Kidney tubule cell (primary cell): ENCODE measurements around the gene MLXIP.
A peak's percentile ranks its signal among the peaks of the same experiment; 100 is the strongest.
"Not testable (repeated sequence)": the region's sequence is repeated elsewhere in the genome, so short reads cannot be mapped to it uniquely, and the experiment has no call there.

ENCODE experiments used
- DNase-seq: peaks from one replicate; pipeline ENCODE4 v3.0.0-alpha.2; 2018; ENCODE audit warnings: low spot score

MLXIP gene

DNA sequence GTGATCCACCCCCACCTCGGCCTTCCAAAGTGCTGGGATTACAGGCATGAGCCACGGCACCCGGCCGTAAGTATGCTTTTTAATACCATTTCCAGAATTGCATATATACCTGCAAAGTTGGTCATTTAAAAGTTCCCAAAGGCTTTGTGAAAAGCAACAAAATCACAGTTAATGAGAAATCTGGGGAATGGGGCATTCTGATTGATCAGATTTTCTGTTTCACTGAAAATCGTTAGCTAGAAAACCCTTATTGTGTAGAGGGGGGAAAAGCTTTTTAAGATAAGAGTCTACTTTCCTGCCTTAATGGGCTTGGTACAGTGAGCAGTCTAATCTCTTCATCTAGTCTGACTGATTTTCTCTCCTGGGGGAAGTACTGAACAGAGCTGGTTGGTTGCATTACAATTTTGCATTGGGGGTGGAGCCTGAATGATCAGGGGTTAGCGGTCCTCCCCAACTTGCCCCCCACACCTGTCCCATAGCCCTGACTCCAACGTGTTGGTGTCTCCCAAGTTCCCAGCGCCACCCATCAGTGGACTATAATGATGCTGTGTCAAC lies 71.6 kb downstream of the MLXIP start:
- no peak for DNase-seq

DNA sequence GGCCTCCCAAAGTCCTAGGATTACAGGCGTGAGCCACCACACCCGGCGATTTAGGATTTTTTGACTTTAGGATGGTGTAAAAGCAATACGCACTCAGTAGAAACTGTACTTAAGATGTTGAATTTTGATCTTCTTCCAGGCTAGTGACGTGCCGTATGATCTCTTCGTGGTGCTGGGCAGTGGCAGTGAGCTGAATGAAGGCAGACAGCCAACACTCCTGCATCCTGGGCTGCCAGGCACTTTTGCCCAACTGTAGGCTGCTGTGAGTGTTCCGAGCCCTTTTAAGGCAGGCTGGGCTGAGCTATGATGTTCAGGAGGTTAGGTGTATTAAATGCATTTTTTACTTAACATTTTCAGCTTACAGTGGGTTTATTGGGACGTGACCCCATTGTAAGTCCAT lies 74.2 kb downstream of the MLXIP start:
- no peak for DNase-seq

DNA sequence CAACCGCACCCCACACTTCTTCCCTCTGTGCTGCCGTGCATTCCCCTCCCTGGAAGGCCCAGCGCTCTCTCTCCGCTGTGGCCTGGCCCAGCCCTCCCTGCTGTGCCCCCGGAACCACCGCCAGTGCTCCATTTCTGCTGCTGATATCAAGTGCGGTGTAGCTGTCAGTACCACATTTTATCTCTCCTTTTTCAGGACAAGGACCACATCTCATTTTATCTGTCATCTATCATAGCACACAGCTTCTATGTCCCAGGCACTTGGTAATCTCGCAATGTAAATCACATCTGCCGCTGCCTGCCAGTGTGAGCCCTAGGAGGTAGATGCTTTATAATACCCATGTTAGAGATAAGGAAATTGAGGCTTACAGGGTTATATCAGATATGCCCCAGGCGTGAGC lies 77.1 kb downstream of the MLXIP start:
- no peak for DNase-seq

DNA sequence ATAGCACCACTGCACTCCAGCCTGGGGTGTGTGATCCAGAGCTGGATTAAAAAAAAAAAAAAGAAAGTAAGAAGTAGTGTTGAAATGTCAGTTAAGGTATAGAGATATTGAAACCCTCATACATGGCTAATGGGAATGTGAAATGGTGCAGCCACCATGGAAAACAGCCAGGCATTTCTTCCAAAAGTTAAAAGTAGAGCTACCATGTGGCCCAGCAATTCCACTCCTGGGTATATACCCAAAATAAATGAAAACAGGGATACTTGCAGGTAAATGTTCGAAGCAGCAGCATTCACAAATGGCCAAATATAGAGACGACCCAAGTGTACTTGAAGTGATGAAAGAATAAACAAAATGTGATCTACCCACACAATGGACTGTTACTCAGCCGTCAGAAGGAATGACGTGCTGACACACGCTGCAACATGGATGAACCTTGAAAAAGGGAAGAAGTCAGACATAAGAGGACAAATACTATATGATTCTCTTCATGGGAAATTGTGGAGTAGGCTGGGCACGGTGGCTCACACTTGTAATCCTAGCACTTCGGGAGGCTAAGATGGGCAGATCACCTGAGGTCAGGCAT lies 80.2 kb downstream of the MLXIP start:
- DNase-seq = no peak

DNA sequence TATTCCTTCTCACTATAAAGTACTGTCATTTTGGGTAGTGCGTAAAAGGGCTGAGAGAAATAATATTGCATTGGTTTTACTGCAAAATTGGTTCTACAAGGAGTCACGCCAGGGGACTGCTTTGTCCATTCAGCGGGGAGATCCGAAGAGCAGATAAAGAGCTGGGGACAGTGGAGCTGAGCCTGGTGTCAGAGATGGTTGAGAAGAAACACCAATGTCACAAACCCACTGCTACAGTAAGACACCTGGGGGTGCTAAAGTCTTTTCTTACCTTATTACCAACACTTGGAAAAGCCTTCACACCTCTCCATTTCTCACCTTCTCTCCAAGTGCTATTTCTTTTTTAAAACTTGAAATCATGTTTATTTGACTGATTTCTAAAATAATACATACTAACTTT lies 81.3 kb downstream of the MLXIP start:
- DNase-seq = no peak

DNA sequence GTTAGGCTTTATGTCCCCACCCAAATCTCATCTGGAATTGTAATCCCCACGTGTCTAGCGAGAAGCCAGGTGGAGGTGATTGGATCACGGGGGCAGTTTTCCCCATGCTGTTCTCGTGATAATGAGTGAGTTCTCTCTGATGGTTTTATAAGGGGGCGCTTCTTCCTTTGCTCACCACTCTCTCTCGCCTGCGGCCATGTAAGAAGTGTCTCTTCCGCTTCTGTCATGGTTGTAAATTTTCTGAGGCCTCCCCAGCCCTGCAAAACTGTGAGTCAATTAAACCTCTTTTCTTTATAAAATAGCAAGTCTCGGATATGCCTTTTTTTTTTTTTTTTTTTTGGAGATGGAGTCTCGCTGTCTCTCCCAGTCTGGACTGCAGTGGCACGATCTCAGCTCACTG lies 82.2 kb downstream of the MLXIP start:
- DNase-seq = no peak

DNA sequence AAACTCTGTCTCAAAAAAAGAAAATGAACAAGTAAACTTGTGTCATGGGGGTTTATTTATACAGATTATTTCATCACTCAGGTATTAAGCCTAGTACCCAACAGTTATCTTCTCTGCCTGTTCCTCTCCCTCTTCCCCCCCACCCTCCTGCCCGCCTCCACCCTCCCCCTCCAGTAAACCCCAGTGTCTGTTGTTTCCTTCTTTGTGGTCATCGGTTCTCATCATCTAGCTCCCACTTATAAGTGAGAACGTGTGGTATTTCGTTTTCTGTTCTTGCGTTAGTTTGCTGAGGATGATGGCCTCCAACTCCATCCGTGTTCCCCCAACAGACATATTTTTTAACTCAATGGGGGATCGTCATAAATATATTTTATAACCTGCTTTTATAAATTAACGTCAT lies 83.1 kb downstream of the MLXIP start:
- DNase-seq = no peak

DNA sequence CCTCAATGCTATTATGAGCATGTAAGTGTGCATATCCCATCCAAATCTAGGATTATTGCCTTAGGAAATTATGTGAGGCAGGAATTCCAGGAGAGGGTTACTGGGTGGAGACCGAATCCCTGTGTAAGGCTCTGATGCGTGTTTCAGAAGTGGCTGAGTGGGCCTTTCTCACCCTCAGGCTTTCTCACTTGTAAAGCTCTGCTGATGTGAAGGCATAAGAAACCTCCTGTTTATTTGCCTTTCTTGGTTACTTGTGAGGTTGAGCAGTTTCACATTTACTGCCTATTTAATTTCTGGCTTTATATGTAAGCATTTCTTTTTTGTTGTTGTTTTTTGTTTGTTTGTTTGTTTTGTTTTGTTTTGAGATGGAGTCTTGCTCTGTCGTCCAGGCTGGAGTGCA lies 84.4 kb downstream of the MLXIP start:
- no peak for DNase-seq

DNA sequence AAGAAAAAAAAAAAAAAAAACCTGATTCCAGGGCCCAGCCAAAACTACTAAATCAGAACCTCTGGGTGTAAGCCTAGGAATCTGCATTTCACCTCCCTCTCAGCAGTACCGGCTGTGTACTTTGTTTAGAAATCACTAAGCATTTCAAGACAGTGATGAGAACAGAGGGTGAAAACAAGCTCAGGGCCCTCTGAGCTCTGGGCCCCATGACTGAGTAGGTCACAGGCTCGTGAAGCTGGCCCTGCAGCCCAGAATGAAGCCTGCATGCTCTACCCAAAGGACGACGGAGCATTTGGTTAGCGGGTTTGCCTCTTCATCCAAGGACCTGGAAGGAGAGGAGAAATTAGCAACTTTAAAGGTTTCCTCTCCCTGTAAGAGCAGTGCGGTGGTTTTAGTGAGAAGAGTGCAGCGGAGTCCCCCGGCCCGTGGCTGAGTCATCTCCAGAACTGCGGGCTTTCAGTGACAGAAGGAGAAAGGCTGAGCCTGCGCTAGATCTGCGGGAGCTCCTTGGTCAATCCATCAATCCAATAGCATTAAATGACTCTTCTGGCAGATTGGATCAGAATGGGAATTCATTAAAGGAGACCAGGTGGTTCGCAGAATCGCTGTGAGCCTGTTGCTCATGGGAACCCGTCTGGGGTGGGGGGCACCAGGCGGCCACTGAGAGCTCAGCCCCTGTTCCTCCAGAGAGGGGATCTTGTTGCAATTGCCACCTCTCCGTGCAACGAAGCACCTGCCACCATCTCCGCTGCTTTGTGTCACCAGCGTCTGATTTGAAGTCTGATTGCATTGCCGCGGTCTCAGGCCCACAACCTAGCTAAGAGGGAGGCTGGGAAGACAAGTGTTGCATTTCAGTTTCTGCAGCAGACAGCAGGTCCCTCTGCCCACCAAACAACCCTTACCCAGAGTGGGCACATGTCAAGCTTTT lies 88.1 kb downstream of the MLXIP start:
- DNase-seq = no peak

DNA sequence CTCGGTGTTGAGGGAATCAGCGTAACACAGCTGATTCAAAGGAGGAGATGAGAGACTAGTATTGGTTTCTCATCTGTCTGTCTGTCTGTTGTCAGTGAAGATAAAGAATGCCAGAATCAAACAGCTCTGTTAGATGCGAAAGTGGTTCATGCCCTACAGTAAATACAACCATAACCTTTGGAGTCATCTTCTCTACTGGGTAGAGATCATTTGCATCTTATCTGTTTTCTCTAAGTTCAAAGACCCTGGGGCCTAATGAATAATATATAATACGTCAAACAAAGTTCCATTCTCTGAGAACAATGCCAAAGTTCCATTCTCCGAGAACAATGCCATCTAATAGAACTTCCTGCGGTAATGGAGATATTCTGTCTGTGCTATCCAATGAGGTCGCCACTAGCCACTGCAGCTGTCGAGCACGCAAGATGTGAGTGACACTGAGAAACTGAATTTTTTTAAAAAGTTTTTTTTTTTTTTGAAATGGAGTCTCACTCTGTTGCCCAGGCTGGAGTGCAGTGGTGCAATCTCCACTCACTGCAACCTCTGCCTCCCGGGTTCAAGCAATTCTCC lies 88.9 kb downstream of the MLXIP start:
- no peak for DNase-seq

DNA sequence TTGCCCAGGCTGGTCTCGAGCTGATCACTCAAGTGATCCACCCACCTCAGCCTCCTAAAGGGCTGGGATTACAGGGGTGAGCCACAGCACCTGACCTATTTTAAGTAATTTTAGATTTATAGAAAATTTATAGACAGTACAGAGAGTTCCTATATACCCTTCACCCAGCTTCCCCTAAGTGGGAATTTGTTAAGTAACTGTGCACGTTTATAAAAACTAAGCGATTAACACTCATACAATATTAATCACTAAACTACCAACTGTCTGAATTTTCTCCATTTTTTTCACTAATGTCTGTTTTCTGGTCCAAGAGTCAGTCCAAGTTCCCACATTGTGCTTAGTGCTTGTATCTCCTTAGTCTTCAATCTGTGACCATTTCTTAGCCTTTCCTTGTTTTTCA lies 89.9 kb downstream of the MLXIP start:
- no peak for DNase-seq

DNA sequence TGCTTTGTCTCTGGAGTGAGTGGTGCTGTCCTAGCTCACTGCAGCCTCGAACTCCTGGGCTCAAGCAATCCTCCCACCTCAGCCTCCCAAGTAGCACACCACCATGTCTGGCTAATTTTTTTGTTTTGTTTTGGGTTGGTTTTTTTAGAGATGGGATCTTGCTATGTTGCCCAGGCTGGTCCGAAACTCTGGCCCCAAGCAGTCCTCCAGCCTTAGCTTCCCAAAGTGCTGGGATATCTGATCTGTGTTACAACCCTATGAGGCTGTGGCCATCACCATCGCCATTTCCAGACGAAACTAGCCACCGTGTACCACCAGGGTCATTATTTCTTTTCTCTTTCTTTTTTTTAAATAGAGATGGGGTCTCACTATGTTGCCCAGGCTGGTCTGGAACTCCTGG lies 92.8 kb downstream of the MLXIP start:
- DNase-seq = no peak

DNA sequence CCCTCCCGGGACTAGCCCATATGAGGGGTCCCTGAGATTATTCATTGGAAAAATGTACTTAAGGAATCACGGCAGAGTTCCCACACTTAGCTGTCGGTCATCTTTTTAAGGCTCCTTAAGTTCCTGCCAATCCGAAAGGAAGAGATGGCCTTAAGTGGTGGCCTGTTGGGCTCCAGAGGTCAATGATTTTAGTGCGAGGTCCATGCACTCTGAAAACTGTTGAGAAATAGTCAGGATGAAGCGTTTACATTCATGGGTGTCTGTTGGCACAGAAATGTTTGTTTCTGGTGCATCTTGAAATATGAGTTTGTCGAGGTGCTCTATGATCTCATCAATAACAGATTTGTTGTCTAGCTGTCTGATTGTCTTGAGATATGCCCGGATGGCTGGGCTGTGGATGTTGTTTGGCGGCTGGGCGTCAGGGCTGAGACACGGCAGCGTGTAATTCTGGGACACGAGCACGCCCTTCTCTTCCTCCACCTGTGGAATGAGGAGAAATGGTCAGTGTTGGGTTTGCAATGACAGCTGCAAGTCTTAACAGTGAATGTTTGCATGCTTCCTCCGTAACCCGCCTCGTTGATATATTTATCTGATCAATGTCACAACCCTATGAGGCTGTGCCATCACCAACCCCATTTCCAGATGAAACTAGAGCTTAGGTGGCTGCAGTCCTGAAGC lies 93.8 kb downstream of the MLXIP start:
- DNase-seq = no peak

DNA sequence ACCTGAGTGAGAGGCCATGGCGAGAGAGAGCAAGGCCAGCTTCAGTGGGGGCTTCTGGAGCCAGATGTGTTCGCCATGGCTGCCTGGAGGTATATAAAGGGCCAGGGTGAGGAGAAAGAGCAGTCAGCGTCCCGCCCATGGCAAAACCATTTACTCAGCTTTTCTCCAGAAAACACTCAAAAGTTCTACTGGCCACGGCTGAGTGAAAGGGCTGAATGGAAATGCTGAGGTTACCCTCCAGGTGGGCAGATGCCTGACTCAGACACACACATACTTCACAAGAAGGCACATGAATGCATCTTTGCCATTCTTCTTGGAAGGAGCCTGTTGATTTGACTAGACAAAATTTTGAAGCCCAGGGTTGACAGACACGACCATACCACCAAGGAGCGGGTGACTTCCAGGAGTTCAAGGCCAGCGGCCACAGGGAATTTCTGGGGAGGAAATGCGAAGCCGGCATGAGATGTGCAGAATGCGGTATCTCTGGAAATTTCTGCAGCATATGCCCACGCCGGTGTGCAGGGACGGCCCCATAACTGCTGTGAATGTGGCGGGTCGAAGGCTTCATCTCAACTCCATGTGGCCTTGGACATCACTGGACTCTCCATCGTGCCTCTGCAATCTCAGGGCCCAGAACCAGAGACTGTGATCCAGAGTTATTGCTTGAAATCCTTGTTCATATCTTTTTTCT lies 95.7 kb downstream of the MLXIP start, which contains the start of gene IL31:
TSS of gene IL31 (minus strand) at position 67 of the 691 bp plus-strand sequence. CDS start at position 18, 49 bp downstream.
- DNase-seq = no peak

DNA sequence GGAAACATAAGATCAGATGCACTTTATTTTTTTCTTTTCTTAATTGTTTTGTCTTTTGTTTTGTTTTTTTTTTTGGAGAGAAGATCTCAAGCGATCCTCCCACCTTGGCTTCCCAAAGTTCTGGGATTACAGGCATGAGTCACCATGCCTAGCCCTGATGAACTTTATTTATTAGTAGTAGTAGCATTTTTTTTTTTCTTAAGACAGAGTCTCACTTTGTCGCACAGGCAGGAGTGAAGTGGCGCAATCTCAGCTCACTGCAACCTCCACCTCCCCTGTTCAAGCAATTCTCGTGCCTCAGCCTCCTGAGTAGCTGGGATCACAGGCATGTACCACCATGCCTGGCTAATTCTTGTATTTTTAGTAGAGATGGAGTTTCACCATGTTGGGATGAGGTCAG lies 97.9 kb downstream of the MLXIP start:
- DNase-seq = not testable (repeated sequence)

DNA sequence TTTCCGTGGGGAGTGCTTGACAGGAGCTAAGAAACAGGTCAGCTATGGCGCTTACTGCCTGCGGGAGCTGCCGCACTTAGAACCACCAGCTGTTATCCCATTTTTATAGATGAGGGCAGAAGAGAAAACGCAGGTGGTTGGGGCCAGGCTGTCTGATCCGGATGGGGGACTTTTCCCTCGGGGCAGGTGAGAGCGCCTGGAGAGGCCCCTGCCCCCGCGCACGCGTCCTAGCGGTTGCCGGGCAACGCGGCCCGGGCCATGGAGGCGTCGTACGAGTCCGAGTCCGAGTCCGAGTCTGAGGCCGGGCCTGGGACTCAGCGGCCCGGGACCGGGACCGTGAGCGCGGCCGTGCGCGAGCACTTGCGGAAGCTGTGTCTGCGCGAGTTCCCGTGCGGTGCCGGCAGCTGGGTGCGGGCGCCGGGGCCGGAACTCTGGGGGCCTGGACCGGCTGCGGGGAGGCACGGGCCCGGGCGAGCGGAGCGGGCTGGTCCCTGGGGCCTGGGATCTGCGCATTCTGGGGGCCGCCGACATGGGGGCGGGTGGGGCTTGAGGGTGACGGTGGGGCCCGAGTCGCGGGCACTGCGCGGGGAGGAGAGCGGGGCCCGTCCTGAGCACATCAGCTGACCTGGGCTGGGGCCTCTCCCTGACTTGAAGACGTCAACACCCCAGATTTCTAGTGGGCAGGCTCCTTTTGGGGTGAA lies 104.5 kb downstream of the MLXIP start, which contains the start of gene LRRC43:
TSS of gene LRRC43 (plus strand) at position 237 of the 701 bp plus-strand sequence. CDS start at position 259, 22 bp downstream.
- DNase-seq = peak; percentile 51

DNA sequence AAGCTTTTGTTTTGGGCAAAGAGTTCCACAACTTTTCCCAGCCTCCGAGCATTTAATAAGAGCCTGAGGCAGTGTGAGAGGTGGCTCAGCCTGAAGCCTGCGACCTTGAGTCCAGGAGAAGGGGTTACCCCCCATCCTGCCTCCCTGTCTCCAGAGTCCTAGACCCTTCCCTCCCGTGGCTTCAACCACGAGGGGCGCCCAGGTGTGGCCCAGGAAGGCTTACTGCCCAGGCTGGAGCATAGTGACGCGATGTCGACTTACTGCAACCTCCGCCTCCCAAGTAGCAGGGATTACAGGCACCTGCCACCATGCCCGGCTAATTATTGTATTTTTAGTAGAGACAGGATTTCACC lies 105.0 kb downstream of the MLXIP start:
- DNase-seq = no peak

DNA sequence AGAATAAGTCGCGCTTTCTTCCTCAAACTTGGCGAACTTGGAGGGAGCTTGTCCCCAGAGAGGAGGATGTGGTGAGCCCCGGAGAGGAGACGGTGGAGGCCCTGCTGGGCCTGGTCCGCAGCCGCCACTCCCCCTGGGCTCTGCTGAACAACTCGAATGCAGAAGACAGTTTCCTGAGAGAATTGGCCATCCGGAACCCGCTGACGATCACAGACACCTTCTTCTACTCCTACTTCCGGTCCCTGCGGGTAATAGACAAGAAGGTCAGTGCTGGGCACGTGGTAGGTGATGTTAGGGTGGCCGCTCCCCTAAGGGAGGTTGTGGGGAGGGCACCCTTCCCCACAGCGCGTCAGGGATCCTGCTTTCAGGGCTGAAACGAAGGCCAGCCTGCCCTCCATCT lies 106.0 kb downstream of the MLXIP start:
- no peak for DNase-seq

DNA sequence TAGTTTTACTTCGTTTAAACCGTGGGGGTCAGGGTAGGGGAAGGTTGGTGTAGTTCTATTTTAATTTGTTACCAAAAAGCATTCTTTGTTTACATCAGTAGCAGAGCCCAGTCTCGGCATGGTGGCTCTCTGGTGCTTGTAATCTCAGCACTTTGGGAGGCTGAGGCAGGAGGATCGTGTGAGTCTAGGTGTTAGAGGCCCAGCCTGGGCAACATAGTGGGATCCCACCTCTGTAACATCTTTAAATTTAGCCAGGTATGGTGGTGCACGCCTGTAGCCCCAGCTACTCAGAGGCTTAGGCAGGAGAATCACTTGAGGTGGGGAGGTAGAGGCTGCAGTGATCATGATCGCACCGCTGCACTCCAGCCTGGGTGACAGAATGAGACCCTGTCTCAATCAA lies 106.5 kb downstream of the MLXIP start:
- no peak for DNase-seq

DNA sequence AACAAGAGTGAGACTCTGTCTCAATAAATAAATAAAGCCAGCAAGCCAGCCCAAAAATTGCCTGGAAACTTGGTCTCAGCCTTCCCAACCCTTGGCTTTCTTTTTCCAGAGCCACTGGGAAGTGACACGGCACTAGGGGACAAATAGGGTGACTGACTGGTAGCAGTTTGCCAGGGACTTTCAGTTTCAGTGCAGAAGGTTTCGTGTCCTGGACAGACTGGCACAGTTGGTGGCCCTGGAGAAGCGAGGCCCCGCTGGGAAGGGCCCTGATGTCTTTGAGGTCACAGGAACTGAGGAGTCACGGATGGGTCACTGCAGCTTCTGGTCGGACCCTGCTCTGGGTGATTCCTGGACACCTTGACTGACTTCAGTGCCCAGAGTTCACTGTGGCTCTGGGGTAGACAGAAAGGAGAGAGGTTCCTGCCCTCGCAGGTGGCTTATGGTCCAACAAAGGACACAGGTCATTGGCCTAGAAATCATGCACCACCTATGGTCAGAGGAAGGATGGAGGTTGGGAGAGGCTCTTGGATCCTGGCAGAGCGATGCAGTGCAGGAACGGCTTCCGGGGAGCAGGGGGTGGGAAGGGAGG lies 107.0 kb downstream of the MLXIP start:
- no peak for DNase-seq

DNA sequence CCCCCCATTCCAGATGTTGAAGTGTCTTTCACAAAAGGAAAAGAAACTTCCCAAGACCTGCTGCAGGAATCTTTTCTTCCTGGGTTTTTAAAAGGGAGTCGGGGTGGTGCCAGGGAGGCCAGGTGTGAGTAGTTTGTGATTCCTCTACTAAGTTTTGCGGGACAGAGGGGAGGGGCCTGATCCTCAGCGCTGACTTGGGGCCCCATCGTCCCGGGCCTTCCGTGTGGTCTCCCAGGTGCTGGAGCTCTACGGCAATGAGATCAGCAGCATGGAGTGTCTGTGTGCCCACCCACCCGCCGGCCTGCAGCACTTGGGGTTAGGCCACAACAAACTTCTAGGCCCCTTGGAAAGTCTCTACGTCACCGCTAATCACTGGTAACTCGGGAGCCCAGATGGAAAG lies 108.9 kb downstream of the MLXIP start:
- DNase-seq = no peak
